Aorta (tissue), 5 donors: ENCODE results near the gene CFD. TPM values are rescaled to one million over a fixed set of nuclear protein-coding genes. Genes with fewer than 3 reads are reported as not detected.

ENCODE experiments used
- ATAC-seq: fragments of 200-7000 bp; cut with Tn5 transposase; one replicate; pipeline ENCODE4 v1.9.1; 2022; ENCODE audit warnings: moderate library complexity; ENCODE audit not compliant: low FRiP score
- DNase-seq, 2 donors: peaks; one replicate each; pipeline ENCODE4 v3.0.0-alpha.2; 2020
- H3K27ac ChIP-seq, 2 donors: one replicate each; pipeline ENCODE4 v1.5.1; 2013; ENCODE audit warnings: low read length in 2 of 2, mild to moderate bottlenecking in 2 of 2, moderate library complexity in 2 of 2, control low read depth in 1 of 2, inconsistent platforms in 1 of 2, low read depth in 1 of 2
- H3K27me3 ChIP-seq, 2 donors: one replicate each; pipeline ENCODE4 v1.6.1; 2013; ENCODE audit warnings: control low read depth in 1 of 2, low read length in 1 of 2, mild to moderate bottlenecking in 1 of 2, moderate library complexity in 1 of 2; ENCODE audit not compliant: insufficient read depth in 2 of 2, control insufficient read depth in 1 of 2
- H3K36me3 ChIP-seq, 2 donors: one replicate each; pipeline ENCODE4 v1.6.1; 2013; ENCODE audit warnings: control low read depth in 1 of 2, low read length in 1 of 2, mild to moderate bottlenecking in 1 of 2; ENCODE audit not compliant: insufficient read depth in 2 of 2, control insufficient read depth in 1 of 2
- H3K4me1 ChIP-seq, 2 donors: one replicate each; pipeline ENCODE4 v1.6.1; 2013; ENCODE audit warnings: low read length in 2 of 2, control low read depth in 1 of 2, mild to moderate bottlenecking in 1 of 2, moderate library complexity in 1 of 2; ENCODE audit not compliant: insufficient read depth in 2 of 2, control insufficient read depth in 1 of 2
- H3K4me3 ChIP-seq, 2 donors: one replicate each; pipeline ENCODE4 v1.5.1; 2013; ENCODE audit warnings: low read length in 2 of 2, control low read depth in 1 of 2, mild to moderate bottlenecking in 1 of 2
- H3K9me3 ChIP-seq: one replicate; pipeline ENCODE4 v1.6.1; 2013; ENCODE audit warnings: mild to moderate bottlenecking, low read length; ENCODE audit not compliant: control insufficient read depth
- WGBS, 2 donors: extraction: QIAGEN DNeasy Blood & Tissue Kit; methylation state at CpG; one replicate each; pipeline ENCODE4 v1.1.7; 2013; 5-methylcytosine and 5-hydroxymethylcytosine counted together
- intact Hi-C, 2 donors: fragments of 100-400 bp; cut with DNase I; formaldehyde crosslinking; loops; one replicate each; pipeline versions ENCODE4 v1.14.2 to v1.15.0; 2022
- long read RNA-seq, 2 donors: library from polyadenylated mRNA; unstranded; transcript quantifications; one replicate each; pipeline ENCODE4 v2.0.0, GENCODE V29; 2020 to 2021
- polyA plus RNA-seq, 2 donors: library from polyadenylated mRNA; stranded (reverse); fragments of 200-250 nt; gene quantifications; one replicate each; pipeline ENCODE4 v1.2.3, GENCODE V29; 2013
- total RNA-seq, 2 donors: library from RNA; stranded (reverse); fragmentation: NEBNext Ultra II Directional; extraction: Animal tissue kit (Norgen Biotek cat#: 25700); gene quantifications; one replicate each; pipeline ENCODE4 v1.2.1, GENCODE V29; 2021
- donor health status: healthy with polysubstance abuse.
- donor health status: Bipolar disorder and iron deficiency.
- donor health status: DM: no; HTN: no; CAD: no.
- donor health status: DM: no; HTN: no; CAD: no.
- donor health status: DM: yes; HTN: yes; CAD: no.

Gene CFD
- total RNA-seq (100 to 1,000 TPM; 104 to 354 TPM), polyA plus RNA-seq (10 to 100 TPM in 1 of 2 donors, 1 to 10 TPM in 1; 3.3 to 23.9 TPM)
- long read RNA-seq, donor 1, transcript CFD-201 (5 exons, 1,201 nt) = major isoform, 250 of 263 reads
- long read RNA-seq, donor 1, partial matches to known transcripts = 8 of 263 reads
- long read RNA-seq, donor 1, other reads (novel, unspliced or antisense) = 3 of 263 reads
- long read RNA-seq, donor 2, transcript CFD-201 (5 exons, 1,201 nt) = major isoform, 186 of 235 reads
- long read RNA-seq, donor 2, partial matches to known transcripts = 47 of 235 reads
- long read RNA-seq, donor 2, other reads (novel, unspliced or antisense) = 1 of 235 reads

GRCh38 chr19:858868-859843, at the start of gene CFD:
Gene CFD, plus strand, starts transcription at chr19:859664. Its CDS starts 26 bp downstream, at chr19:859690.
- DNase-seq = peak in 1 of 2 donors; percentile 87
- Histone ChIP-seq H3K27me3 (peaks cover 0 to 3% of the 10 kb centered on the region in 2 donors), H3K9me3 (no peaks in the 10 kb centered on the region), H3K36me3 (no peaks in the 10 kb centered on the region), H3K27ac (no peak within 1 kb of the TSS), H3K4me1 (no peaks in the 10 kb centered on the region), H3K4me3 (no peak within 1 kb of the TSS)
- peak; percentile 68 for ATAC-seq
- intact Hi-C loops = loop anchor here in 1 of 2 donors (5.0 kb wide), 1 partner anchor 118 kb away; no protein-coding TSS in a partner anchor
- WGBS, 2 donors = 57 to 65% methylated on average over 22 to 24 of the region's 24 CpGs

- H3K4me1 ChIP-seq = no peaks in the 10 kb centered on the region
- peak in 1 of 2 donors; percentile 73 for DNase-seq
- intact Hi-C loops = no loop called here
- no peak overlapping the region for H3K4me3 ChIP-seq
- no peak for ATAC-seq
- no peaks in the 10 kb centered on the region for H3K27me3 ChIP-seq
- peaks cover 8 to 10% of the 10 kb centered on the region in 2 donors for H3K36me3 ChIP-seq
- no peaks in the 10 kb centered on the region for H3K9me3 ChIP-seq
- H3K27ac ChIP-seq = no peak overlapping the region
- 82 to 84% methylated on average over 30 of the region's 30 CpGs for WGBS, 2 donors
Measured at GRCh38 chr19:810077-810855, 49.2 kb upstream of the CFD start.

GRCh38 chr19:810883-811489, 48.5 kb upstream of the CFD start:
- no peaks in the 10 kb centered on the region for H3K4me1 ChIP-seq
- WGBS, 2 donors = 83 to 86% methylated on average over 25 of the region's 25 CpGs
- DNase-seq (no peak), ATAC-seq (no peak)
- no peak overlapping the region for H3K27ac ChIP-seq
- peaks cover 6 to 7% of the 10 kb centered on the region in 2 donors for H3K36me3 ChIP-seq
- no peak overlapping the region for H3K4me3 ChIP-seq
- intact Hi-C loops = no loop called here
- no peaks in the 10 kb centered on the region for H3K27me3 ChIP-seq
- H3K9me3 ChIP-seq = no peaks in the 10 kb centered on the region

- H3K4me1 ChIP-seq = no peaks in the 10 kb centered on the region
- H3K27me3 ChIP-seq = no peaks in the 10 kb centered on the region
- DNase-seq (no peak), ATAC-seq (no peak)
- H3K36me3 ChIP-seq = peaks cover 6% of the 10 kb centered on the region in 2 donors
- WGBS, 2 donors = 92 to 93% methylated on average over 20 of the region's 20 CpGs
- no peak overlapping the region for H3K27ac ChIP-seq
- H3K4me3 ChIP-seq = no peak overlapping the region
- no peaks in the 10 kb centered on the region for H3K9me3 ChIP-seq
- intact Hi-C loops = no loop called here
Measured at GRCh38 chr19:811506-812048, 47.9 kb upstream of the CFD start.

- 85 to 86% methylated on average over 60 to 80 of the region's 80 CpGs for WGBS, 2 donors
- Histone ChIP-seq H3K4me1 (no peaks in the 10 kb centered on the region), H3K36me3 (peaks cover 6% of the 10 kb centered on the region in 2 donors), H3K9me3 (no peaks in the 10 kb centered on the region), H3K27me3 (no peaks in the 10 kb centered on the region), H3K4me3 (no peak overlapping the region), H3K27ac (no peak overlapping the region)
- no peak for ATAC-seq
- intact Hi-C loops = no loop called here
- no peak for DNase-seq
Measured at GRCh38 chr19:812049-812746, 47.3 kb upstream of the CFD start.

- H3K4me3 ChIP-seq = no peak overlapping the region
- ATAC-seq (no peak), DNase-seq (no peak)
- H3K4me1 ChIP-seq = no peaks in the 10 kb centered on the region
- H3K9me3 ChIP-seq = no peaks in the 10 kb centered on the region
- intact Hi-C loops = no loop called here
- H3K27me3 ChIP-seq = no peaks in the 10 kb centered on the region
- no peak overlapping the region for H3K27ac ChIP-seq
- 85 to 87% methylated on average over 70 to 72 of the region's 72 CpGs for WGBS, 2 donors
- peaks cover 6% of the 10 kb centered on the region in 2 donors for H3K36me3 ChIP-seq
Measured at GRCh38 chr19:812747-813218, 46.7 kb upstream of the CFD start.

GRCh38 chr19:813219-814151, 46.0 kb upstream of the CFD start:
- Histone ChIP-seq H3K9me3 (no peaks in the 10 kb centered on the region), H3K4me1 (no peaks in the 10 kb centered on the region), H3K36me3 (peaks cover 6% of the 10 kb centered on the region in 2 donors), H3K4me3 (no peak overlapping the region), H3K27me3 (no peaks in the 10 kb centered on the region), H3K27ac (no peak overlapping the region)
- no peak for ATAC-seq
- intact Hi-C loops = no loop called here
- WGBS, 2 donors = 92 to 94% methylated on average over 80 to 87 of the region's 87 CpGs
- peak in 1 of 2 donors; percentile 44 for DNase-seq
